KMS-11 (cell line): Measurements from ENCODE around the gene ZYG11B.

Experiments used
- H2AFZ ChIP-seq: fragments of 200-600 bp; sonication (generic); 2 replicates; pipeline ENCODE4 v1.6.1; 2016; ENCODE audit warnings: antibody characterized with exemption, mixed run types, low read depth
- H3K27ac ChIP-seq: fragments of 200-600 bp; sonication (generic); 2 replicates; pipeline ENCODE4 v1.6.1; 2016; ENCODE audit warnings: mild to moderate bottlenecking, mixed run types
- H3K27me3 ChIP-seq: fragments of 200-600 bp; sonication (generic); 2 replicates; pipeline ENCODE4 v1.6.1; 2017; ENCODE audit warnings: mild to moderate bottlenecking, low read depth, mixed run types, moderate library complexity; ENCODE audit not compliant: insufficient read depth
- H3K36me3 ChIP-seq: fragments of 200-600 bp; sonication (generic); 2 replicates; pipeline ENCODE4 v1.6.1; 2017; ENCODE audit warnings: mild to moderate bottlenecking, mixed run types; ENCODE audit not compliant: insufficient read depth
- H3K4me1 ChIP-seq: fragments of 200-600 bp; sonication (generic); 2 replicates; pipeline ENCODE4 v1.6.1; 2016; ENCODE audit warnings: mild to moderate bottlenecking, low read depth, mixed run types; ENCODE audit not compliant: poor library complexity, severe bottlenecking
- H3K4me2 ChIP-seq: fragments of 200-600 bp; sonication (generic); 2 replicates; pipeline ENCODE4 v1.7.0; 2016; ENCODE audit warnings: mild to moderate bottlenecking, mixed run types
- H3K4me3 ChIP-seq: fragments of 200-600 bp; sonication (generic); IDR thresholded peaks from 2 replicates; pipeline ENCODE4 v1.6.1; 2017; ENCODE audit warnings: low read depth, low read length, mixed read lengths; ENCODE audit not compliant: insufficient read depth
- H3K79me2 ChIP-seq: fragments of 200-600 bp; sonication (generic); 2 replicates; pipeline ENCODE4 v1.6.1; 2016; ENCODE audit warnings: low read depth, mixed run types; ENCODE audit not compliant: insufficient read depth
- H3K9ac ChIP-seq: fragments of 200-600 bp; sonication (generic); 2 replicates; pipeline ENCODE4 v1.6.1; 2016; ENCODE audit warnings: mild to moderate bottlenecking, mixed run types
- H4K20me1 ChIP-seq: fragments of 200-600 bp; sonication (generic); 2 replicates; pipeline ENCODE4 v1.6.1; 2016; ENCODE audit warnings: mild to moderate bottlenecking, mixed run types; ENCODE audit not compliant: insufficient read depth
- TF ChIP-seq, protein P1 (sequence below): fragments of 200-600 bp; sonication (generic); conservative IDR thresholded peaks from 2 replicates; pipeline ENCODE4 v1.6.1; 2017; ENCODE audit warnings: low read depth, mild to moderate bottlenecking, antibody characterized with exemption, low read length, moderate library complexity, mixed read lengths

The ZYG11B gene

GRCh38 chr1:52876843-52877242 lies 150.6 kb downstream of the ZYG11B start:
- Histone ChIP-seq H3K4me2 (no peak overlapping the region), H3K4me1 (no peaks in the 10 kb centered on the region)
- TF ChIP-seq, protein P1, sequence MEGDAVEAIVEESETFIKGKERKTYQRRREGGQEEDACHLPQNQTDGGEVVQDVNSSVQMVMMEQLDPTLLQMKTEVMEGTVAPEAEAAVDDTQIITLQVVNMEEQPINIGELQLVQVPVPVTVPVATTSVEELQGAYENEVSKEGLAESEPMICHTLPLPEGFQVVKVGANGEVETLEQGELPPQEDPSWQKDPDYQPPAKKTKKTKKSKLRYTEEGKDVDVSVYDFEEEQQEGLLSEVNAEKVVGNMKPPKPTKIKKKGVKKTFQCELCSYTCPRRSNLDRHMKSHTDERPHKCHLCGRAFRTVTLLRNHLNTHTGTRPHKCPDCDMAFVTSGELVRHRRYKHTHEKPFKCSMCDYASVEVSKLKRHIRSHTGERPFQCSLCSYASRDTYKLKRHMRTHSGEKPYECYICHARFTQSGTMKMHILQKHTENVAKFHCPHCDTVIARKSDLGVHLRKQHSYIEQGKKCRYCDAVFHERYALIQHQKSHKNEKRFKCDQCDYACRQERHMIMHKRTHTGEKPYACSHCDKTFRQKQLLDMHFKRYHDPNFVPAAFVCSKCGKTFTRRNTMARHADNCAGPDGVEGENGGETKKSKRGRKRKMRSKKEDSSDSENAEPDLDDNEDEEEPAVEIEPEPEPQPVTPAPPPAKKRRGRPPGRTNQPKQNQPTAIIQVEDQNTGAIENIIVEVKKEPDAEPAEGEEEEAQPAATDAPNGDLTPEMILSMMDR: no peak

More at GRCh38 chr1:52876843-52877242, 150.6 kb downstream of the ZYG11B start:
- H3K79me2 ChIP-seq: no peaks in the 10 kb centered on the region; the same call in 1 of the 2 replicates
- no peak overlapping the region for H3K27ac ChIP-seq
- no peaks in the 10 kb centered on the region for H3K27me3 ChIP-seq
- no peaks in the 10 kb centered on the region for H4K20me1 ChIP-seq
- H2AFZ ChIP-seq: no peak overlapping the region
- H3K36me3 ChIP-seq: peaks cover 12% of the 10 kb centered on the region; the same call in 1 of the 2 replicates
- H3K9ac ChIP-seq: no peak overlapping the region
- H3K4me3 ChIP-seq: no peak overlapping the region
